ENCODE data around the gene PRRT3. TPM values are rescaled to one million over a fixed set of nuclear protein-coding genes. Genes with fewer than 3 reads are reported as not detected.

The PRRT3 gene
- total and polyA plus RNA-seq, 2 of the 13 experiments (the other 11 are each of a cell fraction or from before 2014, with no cell fraction given) = 0.22 to 0.44 TPM

GRCh38 chr3:9902372-9903237, 49.6 kb downstream of the PRRT3 start, which contains the start of gene IL17RE (continued):
- TF ChIP-seq SOX13 (IDR thresholded peaks at IDR 0.05) (no peak), SOX13 (CRISPR knock-in tag; conservative IDR thresholded peaks at IDR 0.05 in 1 of 2, IDR thresholded peaks at IDR 0.05 in 1 of 2) (no peak), ZBTB49 (CRISPR knock-in tag; IDR thresholded peaks at IDR 0.05; ENCODE audit: borderline replicate concordance) (no peak), CREBL2 (CRISPR knock-in tag; IDR thresholded peaks at IDR 0.05; ENCODE audit: borderline replicate concordance) (no peak), DRAP1 (CRISPR knock-in tag; IDR thresholded peaks at IDR 0.05) (peak; percentile 62), SYNCRIP (IDR thresholded peaks at IDR 0.05; ENCODE audit: insufficient read depth, low read depth, low read length) (no peak), TBX3 (IDR thresholded peaks at IDR 0.05; ENCODE audit: borderline replicate concordance) (no peak), ZBTB8A (CRISPR knock-in tag; IDR thresholded peaks at IDR 0.05; ENCODE audit: borderline replicate concordance, low read depth) (no peak), FOSL2 (CRISPR knock-in tag; IDR thresholded peaks at IDR 0.05) (0 out of 2 replicates have a peak, but pooled peaks have one; percentile 14), ZNF446 (CRISPR knock-in tag; IDR thresholded peaks at IDR 0.05) (no peak), ZNF326 (CRISPR knock-in tag; IDR thresholded peaks at IDR 0.05; ENCODE audit: borderline replicate concordance) (no peak), ZNF724P (CRISPR knock-in tag; IDR thresholded peaks at IDR 0.05; ENCODE audit: borderline replicate concordance) (no peak), HNF4G (IDR thresholded peaks at IDR 0.05; ENCODE audit: borderline replicate concordance, low read depth, low read length) (no peak), HNF4G (CRISPR knock-in tag; IDR thresholded peaks at IDR 0.05; ENCODE audit: borderline replicate concordance, low read depth) (0 out of 2 replicates have a peak, but pooled peaks have one; percentile 22), ZNF343 (CRISPR knock-in tag; IDR thresholded peaks at IDR 0.05) (0 out of 2 replicates have a peak, but pooled peaks have one; percentile 73), ZNF709 (CRISPR knock-in tag; IDR thresholded peaks at IDR 0.05) (no peak), MTA1 (CRISPR knock-in tag; IDR thresholded peaks at IDR 0.05; ENCODE audit: borderline replicate concordance) (no peak; the same call in 1 of the 2 replicates), BCL6 (CRISPR knock-in tag; IDR thresholded peaks at IDR 0.05) (0 out of 2 replicates have a peak, but pooled peaks have one; percentile 5), KLF12 (CRISPR knock-in tag; IDR thresholded peaks at IDR 0.05; ENCODE audit: borderline replicate concordance) (0 out of 2 replicates have a peak, but pooled peaks have one; percentile 41), MBNL3 (CRISPR knock-in tag; conservative IDR thresholded peaks at IDR 0.05) (no peak), ZNF232 (CRISPR knock-in tag; IDR thresholded peaks at IDR 0.05; ENCODE audit: borderline replicate concordance) (no peak), ZFP36L2 (CRISPR knock-in tag; IDR thresholded peaks at IDR 0.05) (peak; percentile 50; the same call in 1 of the 2 replicates), ZBTB21 (CRISPR knock-in tag; IDR thresholded peaks at IDR 0.05) (no peak), ARNT (IDR thresholded peaks at IDR 0.05) (no peak), ZNF660 (CRISPR knock-in tag; IDR thresholded peaks at IDR 0.05; ENCODE audit: borderline replicate concordance, low read depth) (no peak), RARA (CRISPR knock-in tag; IDR thresholded peaks at IDR 0.05) (0 out of 2 replicates have a peak, but pooled peaks have one; percentile 4)

Measured in HepG2 (cell line).